HG02571 (cell line): ENCODE results near the gene SLC6A8.
"Not testable (repeated sequence)": the region's sequence is repeated elsewhere in the genome, so short reads cannot be mapped to it uniquely, and the experiment has no call there.

Source experiments
- ATAC-seq: cut with Tn5 transposase; IDR thresholded peaks from one replicate; pipeline ENCODE4 v1.9.1; 2021; ENCODE audit warnings: mild to moderate bottlenecking, moderate library complexity; ENCODE audit not compliant: unreplicated experiment

Gene SLC6A8

DNA sequence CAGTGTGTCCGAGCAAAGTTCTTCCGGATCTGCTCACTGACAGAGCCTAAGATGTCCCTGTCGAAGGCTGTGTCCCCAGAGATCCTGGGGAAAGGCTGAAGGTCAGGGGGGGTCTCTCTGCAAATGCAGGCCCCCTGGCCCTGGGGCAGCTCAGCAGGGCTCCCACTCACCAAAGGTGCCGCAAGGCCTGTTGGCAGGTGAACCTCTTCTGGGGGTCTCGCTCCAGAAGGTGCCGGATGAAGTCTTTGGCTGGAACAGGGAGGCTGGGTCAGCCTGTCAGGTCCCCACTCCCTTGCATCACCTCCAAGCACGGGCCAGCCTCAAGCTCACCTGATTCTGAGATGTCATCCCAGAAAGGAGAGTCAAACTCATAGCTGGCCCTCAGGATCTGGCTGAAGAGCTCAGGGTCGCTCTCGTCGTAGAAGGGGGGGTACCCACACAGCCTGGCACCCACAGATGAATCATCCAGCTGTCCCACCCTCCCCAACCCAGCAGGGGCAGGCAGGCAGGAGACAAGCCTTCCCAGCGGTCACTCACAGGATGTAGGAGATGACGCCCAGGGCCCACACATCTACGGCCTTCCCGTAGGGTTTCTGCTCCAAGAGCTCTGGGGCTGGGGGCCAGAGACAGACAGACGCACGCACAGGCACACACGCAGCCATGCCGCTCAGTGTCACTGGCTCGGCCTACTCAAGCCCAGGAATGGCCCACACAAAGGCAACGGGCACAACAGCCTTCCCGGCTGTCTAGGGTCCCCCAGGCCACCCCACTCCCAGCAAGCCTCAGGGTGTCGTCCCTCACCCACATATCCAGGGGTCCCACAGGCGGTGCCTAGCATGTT is 16.8 kb upstream of the SLC6A8 start:
- no peak for ATAC-seq

DNA sequence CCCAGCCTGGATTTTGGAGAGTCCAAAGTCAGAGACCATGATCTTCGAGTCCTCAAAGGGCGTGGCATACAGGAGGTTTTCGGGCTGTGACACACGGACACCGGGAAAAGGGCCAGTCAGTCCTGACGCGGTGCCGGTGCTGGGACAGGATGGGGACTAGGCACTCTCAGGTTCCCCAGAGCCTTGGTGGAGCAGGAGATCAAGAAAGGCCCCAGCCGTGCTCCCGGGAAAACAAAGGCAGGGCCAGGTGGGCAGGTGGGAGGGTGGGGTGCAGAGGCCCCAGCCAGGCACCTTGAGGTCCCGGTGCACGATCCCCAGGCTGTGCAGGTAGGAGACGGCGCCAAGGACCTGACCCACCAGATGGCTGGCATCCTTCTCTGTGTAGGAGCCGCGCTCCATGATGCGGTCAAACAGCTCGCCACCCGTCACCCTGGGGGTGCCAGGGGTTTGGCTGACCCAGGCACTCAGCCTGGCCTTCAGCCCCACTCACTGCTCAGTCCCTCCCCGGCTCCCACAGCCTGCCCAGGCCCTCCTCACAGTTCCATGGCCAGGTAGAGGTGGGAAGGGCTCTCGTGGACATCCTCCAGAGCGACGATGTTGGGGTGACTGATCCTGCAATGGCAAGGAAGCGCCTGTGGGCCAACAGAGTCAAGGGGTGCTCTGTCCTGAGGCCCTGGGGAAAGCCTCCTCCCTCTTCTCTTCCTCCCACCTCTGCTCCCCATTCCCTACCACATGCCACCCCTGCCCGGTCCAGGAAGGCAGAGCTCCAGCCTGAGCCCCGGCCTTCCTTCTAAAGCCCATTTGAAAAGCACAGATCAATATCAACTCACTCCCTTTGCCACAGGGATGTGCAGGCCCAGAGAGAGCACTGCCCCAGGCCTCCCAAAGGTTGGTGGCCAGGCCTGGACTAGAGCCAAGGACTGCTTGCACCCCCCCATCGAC is 15.9 kb upstream of the SLC6A8 start:
- ATAC-seq = no peak

DNA sequence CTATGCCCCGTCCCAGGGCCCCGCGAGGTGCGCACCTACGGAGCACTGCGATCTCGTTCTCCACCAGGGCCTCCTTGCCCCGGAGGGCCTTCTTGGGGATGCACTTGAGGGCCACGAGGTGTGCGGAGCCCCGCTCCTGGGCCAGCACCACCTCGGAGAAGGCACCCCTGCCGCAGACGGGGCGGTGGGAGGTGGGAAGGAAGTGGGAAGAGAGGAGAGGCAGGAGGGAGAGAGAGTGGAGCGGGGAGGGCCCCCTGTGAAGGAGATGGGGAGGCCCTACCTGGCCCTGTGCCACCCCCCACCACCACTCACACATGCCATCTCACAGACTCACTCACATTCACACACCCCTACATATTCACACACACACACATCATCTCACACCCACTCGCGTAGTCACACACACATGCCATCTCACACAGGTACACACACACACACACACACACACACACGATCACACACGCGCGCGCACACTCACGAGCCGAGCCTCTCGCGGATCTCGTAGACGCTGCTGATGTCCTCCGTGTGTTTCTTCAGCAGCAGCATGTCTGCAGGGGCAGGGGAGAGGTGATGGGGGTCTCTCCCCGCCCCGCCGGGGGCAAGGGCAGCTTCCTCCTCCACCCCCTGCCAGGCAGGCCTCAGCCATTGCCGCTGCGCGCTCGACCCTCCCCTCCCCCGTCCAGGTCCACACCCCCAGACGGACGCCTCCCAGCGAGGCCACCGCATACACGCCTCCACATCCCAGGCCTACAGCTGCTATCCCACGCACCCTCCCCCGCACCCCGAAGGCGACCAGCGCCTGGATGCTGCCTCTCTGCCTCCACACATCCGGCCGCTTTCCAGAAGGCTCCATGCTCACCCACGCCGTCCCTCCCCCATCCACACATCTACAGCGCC is 14.9 kb upstream of the SLC6A8 start:
- no peak for ATAC-seq

DNA sequence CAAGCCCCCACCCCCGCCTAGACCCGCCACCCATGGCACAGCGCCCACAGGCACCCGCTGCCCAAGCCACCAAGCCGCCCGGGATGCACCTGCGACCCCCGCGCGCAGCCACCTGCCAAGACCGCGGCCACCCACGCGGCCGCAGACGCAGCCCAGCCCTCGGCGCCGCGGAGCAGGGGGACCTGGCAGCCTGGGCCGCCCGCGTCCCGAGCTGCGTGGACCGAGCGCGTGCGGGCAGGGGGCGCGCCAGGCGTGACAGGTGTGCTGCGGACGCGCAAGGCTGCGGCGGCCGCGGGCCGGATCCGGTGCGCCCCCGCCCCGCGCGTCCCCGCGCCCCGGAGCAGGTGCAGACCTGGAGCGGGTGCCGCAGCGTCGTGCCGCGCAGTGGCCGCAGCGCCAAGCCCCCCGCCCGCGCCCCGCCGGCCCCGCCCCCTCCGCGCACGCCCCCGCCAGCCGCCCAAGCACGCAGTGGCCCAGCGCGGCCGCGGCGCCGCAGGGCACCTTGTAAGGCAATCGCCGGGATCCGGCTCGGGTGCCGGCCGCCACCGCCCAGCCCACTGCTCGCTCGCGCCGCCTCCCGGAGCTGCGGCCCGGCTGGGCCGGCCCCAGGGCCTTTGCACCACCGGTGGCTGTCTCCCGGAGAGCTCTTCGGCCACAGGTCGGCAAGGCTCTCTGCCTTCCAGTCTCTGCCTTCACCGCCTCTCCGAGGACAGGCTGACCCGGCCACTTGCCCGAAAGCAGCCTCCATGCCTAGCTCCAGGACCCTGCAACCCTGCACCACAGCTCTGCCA is 14.1 kb upstream of the SLC6A8 start, which contains the start of gene PNCK:
Gene PNCK (minus strand): TSS at position 386 of the 791 bp plus-strand sequence. CDS start 737 bp downstream, outside the sequence.
- ATAC-seq = no peak

DNA sequence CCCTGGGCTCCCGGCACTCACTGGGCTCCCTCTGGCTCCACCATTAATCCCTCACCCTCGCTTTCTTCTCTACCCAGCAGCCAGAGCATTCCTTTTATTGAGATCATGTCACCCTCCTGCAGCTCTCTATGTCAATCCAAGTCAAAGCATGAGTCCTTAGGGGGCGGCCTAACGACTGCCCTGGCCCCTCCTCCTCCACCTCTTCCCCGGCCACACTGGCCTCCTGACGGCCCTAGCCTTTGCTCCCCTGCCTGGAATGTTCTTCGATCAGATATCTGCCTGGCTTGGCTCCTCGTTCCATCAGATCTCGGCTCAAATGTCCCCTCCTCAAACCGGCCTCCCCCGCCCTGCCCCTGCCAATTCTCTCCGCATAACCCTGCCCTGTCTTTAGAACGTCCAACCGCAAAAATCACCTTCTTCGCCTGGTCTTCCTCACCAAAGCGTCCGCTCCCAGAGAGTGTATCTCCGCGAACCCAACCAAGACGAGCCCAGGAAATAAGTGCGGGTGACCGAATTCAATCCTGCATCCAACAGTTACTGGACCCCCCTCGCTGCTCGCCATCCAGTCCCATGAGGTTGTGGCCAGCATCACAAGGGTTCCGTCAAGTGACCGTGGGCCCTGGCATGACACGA is 13.4 kb upstream of the SLC6A8 start:
- ATAC-seq = no peak

DNA sequence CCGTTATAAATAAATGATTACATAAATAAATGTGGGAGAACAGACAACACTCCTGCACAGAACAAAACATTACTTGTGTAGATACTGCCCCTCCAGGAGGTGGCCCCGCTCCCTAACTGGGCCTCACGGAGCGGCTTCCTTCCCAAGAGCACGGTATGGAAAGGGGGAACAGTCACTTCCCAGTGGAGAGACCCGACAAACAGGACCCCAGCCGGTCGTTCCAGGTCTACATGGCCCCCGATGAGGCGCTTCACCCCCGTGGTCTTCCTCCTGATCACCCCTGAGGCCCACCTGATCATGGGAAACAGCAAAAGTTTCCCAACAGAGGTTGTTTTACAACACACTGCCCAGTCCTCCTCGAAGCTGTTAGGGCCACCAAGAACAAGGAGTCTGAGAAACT is 6.6 kb upstream of the SLC6A8 start:
- ATAC-seq = no peak

DNA sequence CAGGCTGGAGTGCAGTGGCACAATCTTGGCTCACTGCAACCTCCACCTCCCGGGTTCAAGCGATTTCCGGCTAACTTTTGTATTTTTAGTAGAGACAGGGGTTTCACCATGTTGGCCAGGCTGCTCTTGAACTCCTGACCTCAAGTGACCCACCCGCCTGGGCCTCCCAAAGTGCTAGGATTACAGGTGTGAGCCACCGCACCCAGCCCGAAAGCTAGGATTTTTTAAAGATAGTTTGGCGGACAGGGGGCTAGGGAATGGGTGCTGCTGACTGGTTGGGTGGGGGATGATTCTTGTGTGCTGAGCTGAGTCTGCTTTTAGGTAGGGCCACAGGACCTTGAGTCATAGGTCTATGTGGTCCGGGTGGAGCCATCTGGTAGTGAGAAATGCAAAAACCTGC is 4.2 kb upstream of the SLC6A8 start:
- not testable (repeated sequence) for ATAC-seq

DNA sequence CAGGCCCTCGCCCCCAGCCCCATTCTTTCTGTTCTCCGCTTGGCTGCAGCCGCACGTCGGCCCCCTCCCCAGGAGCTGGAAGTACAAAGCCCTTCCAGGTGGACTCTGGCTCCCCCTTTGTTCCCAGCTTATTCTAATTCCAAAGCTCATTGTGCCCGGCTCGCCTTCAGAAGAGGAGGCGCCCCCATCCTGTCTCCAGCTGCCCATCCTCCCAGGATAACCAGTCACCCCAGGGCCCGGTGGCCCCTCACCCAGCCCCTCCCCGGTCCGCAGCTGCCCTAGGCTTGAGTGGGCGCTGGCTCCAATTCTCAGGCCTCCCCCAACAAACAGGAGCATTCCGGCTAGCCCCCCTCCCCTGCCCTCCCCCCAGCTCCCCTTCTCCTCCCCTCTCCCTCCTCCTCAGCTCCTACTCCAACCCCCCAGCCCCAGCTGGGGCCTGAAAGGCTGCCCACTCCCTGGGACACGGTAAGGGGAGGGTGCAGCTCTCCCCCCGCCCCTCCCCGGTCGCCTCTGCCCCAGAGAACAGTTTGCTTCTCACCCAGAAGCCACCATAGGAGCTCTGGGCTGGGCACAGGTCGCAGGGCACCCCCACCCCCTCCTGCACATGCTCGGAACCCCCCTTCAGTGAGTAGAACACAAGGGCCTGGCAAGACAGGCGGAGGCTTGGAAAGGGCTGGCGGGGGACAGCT is 3.1 kb upstream of the SLC6A8 start:
- ATAC-seq = no peak

DNA sequence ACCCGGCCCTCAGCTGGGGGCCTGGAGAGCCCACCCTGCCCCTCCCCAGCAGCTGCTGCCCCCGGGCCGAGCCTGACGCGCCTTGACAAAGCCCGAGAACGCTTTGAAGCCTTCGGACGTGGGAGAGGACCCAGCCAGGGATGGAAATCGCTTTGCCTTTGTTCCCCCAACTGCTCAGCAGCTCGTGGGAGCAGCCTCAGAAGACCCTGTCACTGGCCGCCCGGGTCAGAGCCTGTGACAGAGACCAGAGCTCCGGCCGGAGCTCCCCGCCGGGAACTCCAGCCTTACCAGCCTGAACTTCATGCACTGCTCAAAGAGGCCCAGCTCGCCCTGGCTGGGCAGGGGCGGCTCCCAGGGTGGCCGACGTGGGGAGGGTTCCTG is 2.6 kb upstream of the SLC6A8 start:
- no peak for ATAC-seq

DNA sequence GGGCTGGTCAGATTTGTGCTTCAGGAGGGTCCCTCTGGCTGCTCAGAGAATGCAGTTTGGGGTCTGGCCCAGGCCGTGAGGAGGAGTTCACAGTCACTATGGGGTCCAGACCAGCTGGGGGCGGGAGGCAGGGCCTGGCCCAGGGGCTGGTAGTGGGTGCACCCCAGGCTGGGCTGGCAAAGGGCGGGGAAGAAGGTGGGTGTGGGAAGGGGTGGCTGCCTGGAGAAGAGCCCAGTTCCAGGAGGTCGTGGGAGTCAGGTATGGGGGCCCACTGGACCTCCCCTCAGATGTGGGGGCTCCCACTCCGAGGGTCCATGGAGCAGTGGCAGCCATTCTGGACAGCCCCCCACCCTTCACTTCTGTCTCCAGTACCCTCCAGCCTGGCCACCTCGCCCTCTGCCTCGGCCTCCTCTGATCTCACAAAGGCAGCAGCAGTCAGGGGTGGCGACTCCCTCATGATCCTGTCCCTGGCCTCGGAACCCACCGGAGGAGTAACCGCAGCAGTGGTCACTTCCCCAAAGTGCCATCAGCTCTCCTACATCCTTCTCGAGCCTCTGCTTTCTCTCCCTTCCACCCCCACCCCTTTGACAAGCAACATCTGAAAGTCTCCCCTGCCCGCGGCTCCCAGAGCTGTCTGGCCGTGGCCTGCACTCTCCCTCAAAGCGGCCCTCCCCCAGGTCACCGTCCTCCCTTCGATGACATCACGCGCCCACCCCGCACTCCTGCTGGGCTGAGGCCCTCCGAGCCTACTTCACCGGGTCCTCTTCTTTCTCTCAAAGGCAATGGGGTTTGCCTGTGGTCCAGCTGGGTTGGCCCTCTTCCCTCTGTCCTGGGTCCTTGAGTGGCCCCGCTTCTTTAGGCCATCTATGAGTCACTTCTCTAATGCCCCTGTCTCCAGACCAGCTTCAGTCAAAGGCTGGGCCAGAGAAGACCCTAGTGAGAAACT is 1.7 kb upstream of the SLC6A8 start:
- no peak for ATAC-seq

DNA sequence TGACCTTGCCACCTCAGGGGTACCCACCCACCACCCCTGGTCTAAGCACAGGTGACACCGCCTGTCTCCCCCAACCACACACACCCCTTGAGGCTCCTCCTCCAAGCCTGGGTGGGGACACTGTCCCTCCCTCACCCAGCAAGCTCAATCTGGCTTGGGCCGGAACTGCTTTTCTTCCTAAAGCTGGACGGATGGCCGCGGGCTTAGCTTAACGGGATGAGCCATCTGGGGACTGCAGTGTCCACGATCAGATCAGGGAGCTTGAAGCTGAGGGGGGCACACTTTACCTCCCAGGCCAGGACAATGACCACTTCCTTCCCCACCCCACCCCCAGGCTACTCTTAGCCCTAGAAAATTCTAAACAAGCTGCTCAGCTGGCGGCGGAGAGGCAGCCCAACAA is 1.0 kb upstream of the SLC6A8 start:
- ATAC-seq = no peak

DNA sequence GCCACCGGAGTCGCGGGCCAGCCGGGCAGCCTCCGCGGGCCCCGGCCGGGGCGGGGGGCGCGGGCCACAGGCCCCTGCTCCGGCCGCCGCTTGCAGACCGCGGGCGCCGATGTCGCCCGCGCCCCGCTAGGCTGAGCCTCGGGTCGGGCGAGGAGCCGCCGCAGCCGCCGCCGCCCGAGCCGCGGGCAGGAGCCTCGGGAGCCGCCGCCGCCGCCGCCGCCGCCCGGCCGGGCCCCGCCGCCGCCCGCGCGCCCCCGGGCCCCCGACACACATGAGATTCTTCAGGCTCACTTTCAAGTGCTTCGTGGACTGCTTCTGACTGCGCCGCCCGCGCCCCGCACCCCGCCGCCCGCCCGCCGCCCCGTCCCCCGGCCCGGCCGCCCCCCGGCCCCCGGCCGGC is 345 bp downstream of the SLC6A8 start:
- no peak for ATAC-seq

DNA sequence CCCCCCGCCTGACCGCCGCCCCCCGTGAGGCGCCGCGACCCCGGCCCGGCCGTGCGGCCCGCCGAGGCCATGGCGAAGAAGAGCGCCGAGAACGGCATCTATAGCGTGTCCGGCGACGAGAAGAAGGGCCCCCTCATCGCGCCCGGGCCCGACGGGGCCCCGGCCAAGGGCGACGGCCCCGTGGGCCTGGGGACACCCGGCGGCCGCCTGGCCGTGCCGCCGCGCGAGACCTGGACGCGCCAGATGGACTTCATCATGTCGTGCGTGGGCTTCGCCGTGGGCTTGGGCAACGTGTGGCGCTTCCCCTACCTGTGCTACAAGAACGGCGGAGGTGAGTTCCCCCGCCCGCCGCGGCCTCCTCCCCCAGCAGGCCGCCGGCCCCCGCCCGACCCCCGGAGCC is 780 bp downstream of the SLC6A8 start:
- no peak for ATAC-seq

DNA sequence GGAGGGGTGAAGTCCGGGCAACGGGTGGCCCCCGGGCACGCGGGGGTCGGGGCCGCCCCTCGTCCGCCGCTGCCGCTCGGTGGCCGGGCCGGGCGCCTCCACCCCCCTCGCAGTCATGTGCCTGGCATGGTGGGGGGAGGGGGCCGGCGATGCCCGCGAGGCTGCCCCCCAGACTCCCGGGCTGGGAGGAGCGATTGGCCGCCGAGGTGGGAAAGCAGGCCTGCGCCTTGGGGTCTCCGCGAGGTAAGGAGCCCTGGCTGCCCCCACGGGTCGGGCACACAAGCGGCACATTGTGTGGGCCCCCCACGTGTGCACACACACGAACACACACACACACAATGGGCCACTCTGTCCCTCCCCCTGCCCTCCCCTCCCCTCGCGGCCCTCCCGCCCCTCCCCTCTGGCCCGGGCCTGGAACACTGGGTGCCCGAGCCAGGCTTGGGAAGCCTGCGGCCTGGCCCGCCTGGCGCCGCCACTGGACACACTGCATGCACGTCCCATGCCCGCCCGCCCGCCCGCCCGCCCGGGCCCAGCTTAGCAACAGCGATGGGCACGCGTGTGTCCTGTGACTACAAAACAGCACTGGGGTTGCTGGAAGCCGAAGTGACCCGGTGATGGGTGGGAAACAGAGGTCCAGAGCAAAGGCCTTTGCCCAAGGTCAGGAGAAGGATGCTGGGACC is 1.3 kb downstream of the SLC6A8 start:
- no peak for ATAC-seq

DNA sequence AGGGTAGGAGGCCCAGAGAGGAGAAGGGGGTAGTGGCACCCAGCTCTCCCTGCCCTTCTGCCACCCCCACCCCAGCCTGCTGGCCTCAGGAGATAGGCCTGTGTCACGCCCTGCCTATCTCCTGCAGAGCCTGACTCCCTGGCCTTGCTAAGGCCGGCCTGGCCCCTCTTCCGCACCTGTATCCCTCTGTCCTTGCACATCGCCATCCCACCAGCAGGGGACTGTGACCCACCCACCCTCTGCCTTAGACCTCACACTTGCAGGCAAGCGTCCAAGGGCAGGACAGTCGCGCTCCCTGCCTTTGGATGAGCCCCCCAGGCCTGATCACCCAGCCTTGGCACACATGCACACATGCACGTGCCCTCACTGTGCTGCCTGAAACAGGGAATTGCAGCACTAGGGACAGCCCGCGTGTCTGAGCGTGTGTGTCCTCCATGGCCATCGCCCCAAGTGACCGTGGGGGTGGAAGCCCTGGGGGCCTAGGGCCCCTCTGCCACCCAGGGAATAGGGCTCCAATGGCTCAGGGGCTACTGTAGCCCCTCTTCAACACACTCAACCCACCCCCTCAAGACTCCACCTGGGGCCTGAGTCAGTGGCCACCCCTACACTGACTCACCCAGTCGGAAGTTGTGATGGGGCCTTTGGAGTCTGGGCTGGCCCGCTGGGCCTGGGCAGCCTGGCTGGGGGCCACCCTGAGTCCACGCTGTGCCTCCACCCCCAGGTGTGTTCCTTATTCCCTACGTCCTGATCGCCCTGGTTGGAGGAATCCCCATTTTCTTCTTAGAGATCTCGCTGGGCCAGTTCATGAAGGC is 2.1 kb downstream of the SLC6A8 start:
- ATAC-seq = no peak

DNA sequence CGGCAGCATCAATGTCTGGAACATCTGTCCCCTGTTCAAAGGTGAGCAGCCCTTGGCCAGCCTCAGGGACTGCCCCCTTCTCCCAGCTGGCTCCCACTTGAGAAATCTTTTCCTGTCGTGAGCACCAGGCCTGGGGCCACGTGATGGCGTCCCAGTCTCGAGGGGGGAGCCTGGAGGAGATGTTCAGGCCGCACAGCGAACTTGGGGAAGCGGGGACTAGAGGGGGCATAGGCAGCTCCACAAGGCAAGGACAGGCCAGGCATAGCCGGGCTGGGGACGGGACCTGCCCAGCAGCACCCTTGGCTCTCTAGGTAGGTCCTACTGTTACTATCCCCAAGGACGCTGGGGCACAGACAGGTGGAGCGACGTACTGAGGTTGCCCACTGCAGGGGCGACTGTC is 2.7 kb downstream of the SLC6A8 start:
- no peak for ATAC-seq
